ENCODE results near the gene NME8. TPM values are rescaled to one million over a fixed set of nuclear protein-coding genes. Genes with fewer than 3 reads are reported as not detected.
A peak's percentile ranks its signal among the peaks of the same experiment; 100 is the strongest.

The NME8 gene
- total RNA-seq, 4 donors from 2014 or later, result not detected

GRCh38 chr7:37920849-37921805 is 72.7 kb downstream of the NME8 start:
- Histone ChIP-seq H3K4me3 (peak overlapping the region; percentile 37 to 74), H3K36me3 (no peaks in the 10 kb centered on the region), H3K4me1 (no peaks in the 10 kb centered on the region), H3K27ac (peak overlapping the region; percentile 90 to 92), H3K27me3 (no peaks in the 10 kb centered on the region), H3K9me3 (no peaks in the 10 kb centered on the region)
- TF ChIP-seq CTCF (IDR thresholded peaks at IDR 0.05) (peak in 3 of 4 experiments; percentile 15 to 32 (median 26)), POLR2A (IDR thresholded peaks at IDR 0.05) (no peak)
- peak; percentile 49 to 58 for DNase-seq
- intact Hi-C loops (cut with DNase I; ENCODE audit: low total_unique reads), result no loop called here

GRCh38 chr7:37921876-37922275 is 73.5 kb downstream of the NME8 start:
- H3K4me3 ChIP-seq, result peak overlapping the region; percentile 37 to 74
- H3K4me1 ChIP-seq, result no peaks in the 10 kb centered on the region
- peak overlapping the region; percentile 90 to 92 for H3K27ac ChIP-seq
- intact Hi-C loops (cut with DNase I; ENCODE audit: low total_unique reads), result no loop called here
- H3K36me3 ChIP-seq, result no peaks in the 10 kb centered on the region
- no peak for DNase-seq
- no peak for TF ChIP-seq POLR2A (IDR thresholded peaks at IDR 0.05)
- no peak for TF ChIP-seq CTCF (IDR thresholded peaks at IDR 0.05)
- H3K27me3 ChIP-seq, result no peaks in the 10 kb centered on the region
- H3K9me3 ChIP-seq, result no peaks in the 10 kb centered on the region

- Histone ChIP-seq H3K4me3 (no peak overlapping the region), H3K4me1 (no peaks in the 10 kb centered on the region), H3K27me3 (no peaks in the 10 kb centered on the region), H3K27ac (peak overlapping the region; percentile 44 to 54), H3K36me3 (no peaks in the 10 kb centered on the region), H3K9me3 (no peaks in the 10 kb centered on the region)
- intact Hi-C loops (cut with DNase I; ENCODE audit: low total_unique reads), result no loop called here
- TF ChIP-seq CTCF (IDR thresholded peaks at IDR 0.05) (no peak), POLR2A (IDR thresholded peaks at IDR 0.05) (no peak)
- no peak for DNase-seq
Measured at GRCh38 chr7:37923996-37924395, 75.6 kb downstream of the NME8 start.

- intact Hi-C loops (cut with DNase I; ENCODE audit: low total_unique reads), result no loop called here
- H3K4me3 ChIP-seq, result no peak overlapping the region
- DNase-seq, result no peak
Measured at GRCh38 chr7:37924491-37925041, 76.2 kb downstream of the NME8 start.

More at GRCh38 chr7:37924491-37925041, 76.2 kb downstream of the NME8 start:
- Histone ChIP-seq H3K27me3 (no peaks in the 10 kb centered on the region), H3K36me3 (no peaks in the 10 kb centered on the region), H3K9me3 (no peaks in the 10 kb centered on the region), H3K4me1 (no peaks in the 10 kb centered on the region), H3K27ac (peak overlapping the region; percentile 44 to 54)
- TF ChIP-seq CTCF (IDR thresholded peaks at IDR 0.05), result no peak

All from uterus (tissue), 4 donors.